ENCODE measurements around the gene APBA2.
"Not testable (repeated sequence)": the region's sequence is repeated elsewhere in the genome, so short reads cannot be mapped to it uniquely, and the experiment has no call there.

The APBA2 gene

GRCh38 chr15:29039466-29040369 is 153.9 kb downstream of the APBA2 start:
- H3K4me3 Mint-ChIP-seq: no peak overlapping the region
- ATAC-seq (replicated peaks) (no peak), DNase-seq (no peak)
- no peak overlapping the region for H3K27ac Mint-ChIP-seq
- H3K9me3 Mint-ChIP-seq: no peaks in the 10 kb centered on the region
- H3K36me3 Mint-ChIP-seq: no peaks in the 10 kb centered on the region
- H3K27me3 Mint-ChIP-seq: no peaks in the 10 kb centered on the region
- H3K4me1 Mint-ChIP-seq: no peaks in the 10 kb centered on the region

- no peak overlapping the region for H3K4me3 Mint-ChIP-seq
- H3K27ac Mint-ChIP-seq: no peak overlapping the region
- H3K27me3 Mint-ChIP-seq: no peaks in the 10 kb centered on the region
- ATAC-seq (replicated peaks) (no peak), DNase-seq (no peak)
- no peaks in the 10 kb centered on the region for H3K9me3 Mint-ChIP-seq
- no peaks in the 10 kb centered on the region for H3K36me3 Mint-ChIP-seq
- H3K4me1 Mint-ChIP-seq: no peaks in the 10 kb centered on the region
These were observed 154.6 kb downstream of the APBA2 start for GRCh38 chr15:29040370-29040751.

GRCh38 chr15:29043736-29044502 is 158.1 kb downstream of the APBA2 start:
- H3K36me3 Mint-ChIP-seq: no peaks in the 10 kb centered on the region
- DNase-seq (no peak), ATAC-seq (replicated peaks) (no peak)
- no peaks in the 10 kb centered on the region for H3K4me1 Mint-ChIP-seq
- peaks cover 0 to 2% of the 10 kb centered on the region in 2 donors for H3K9me3 Mint-ChIP-seq
- H3K4me3 Mint-ChIP-seq: no peak overlapping the region
- H3K27me3 Mint-ChIP-seq: peaks cover 0 to 5% of the 10 kb centered on the region in 2 donors
- H3K27ac Mint-ChIP-seq: no peak overlapping the region

GRCh38 chr15:29044503-29044901 is 158.7 kb downstream of the APBA2 start:
- Mint-ChIP-seq H3K27me3 (peaks cover 0 to 5% of the 10 kb centered on the region in 2 donors), H3K36me3 (no peaks in the 10 kb centered on the region), H3K4me1 (no peaks in the 10 kb centered on the region), H3K27ac (no peak overlapping the region), H3K9me3 (peaks cover 0 to 2% of the 10 kb centered on the region in 2 donors), H3K4me3 (no peak overlapping the region)
- DNase-seq (no peak), ATAC-seq (replicated peaks) (no peak)

GRCh38 chr15:29045161-29045560 is 159.4 kb downstream of the APBA2 start:
- not testable (repeated sequence) for DNase-seq; H3K9me3 Mint-ChIP-seq; H3K27ac Mint-ChIP-seq; H3K27me3 Mint-ChIP-seq; H3K36me3 Mint-ChIP-seq; ATAC-seq (replicated peaks); H3K4me1 Mint-ChIP-seq; H3K4me3 Mint-ChIP-seq

- ATAC-seq (replicated peaks) (no peak), DNase-seq (no peak)
- Mint-ChIP-seq H3K27me3 (peaks cover 0 to 5% of the 10 kb centered on the region in 2 donors), H3K27ac (no peak overlapping the region), H3K36me3 (no peaks in the 10 kb centered on the region), H3K9me3 (peaks cover 0 to 2% of the 10 kb centered on the region in 2 donors), H3K4me3 (no peak overlapping the region), H3K4me1 (no peaks in the 10 kb centered on the region)
These were observed 159.9 kb downstream of the APBA2 start for GRCh38 chr15:29045717-29046116.

- Mint-ChIP-seq H3K36me3 (no peaks in the 10 kb centered on the region), H3K27ac (no peak overlapping the region), H3K4me1 (no peaks in the 10 kb centered on the region), H3K4me3 (no peak overlapping the region), H3K9me3 (peaks cover 0 to 2% of the 10 kb centered on the region in 2 donors), H3K27me3 (peaks cover 0 to 5% of the 10 kb centered on the region in 2 donors)
- ATAC-seq (replicated peaks) (no peak), DNase-seq (no peak)
These were observed 160.6 kb downstream of the APBA2 start for GRCh38 chr15:29046281-29046810.

- DNase-seq (no peak), ATAC-seq (replicated peaks) (no peak)
- H3K27ac Mint-ChIP-seq: no peak overlapping the region
- peaks cover 0 to 2% of the 10 kb centered on the region in 2 donors for H3K9me3 Mint-ChIP-seq
- no peak overlapping the region for H3K4me3 Mint-ChIP-seq
- no peaks in the 10 kb centered on the region for H3K36me3 Mint-ChIP-seq
- H3K27me3 Mint-ChIP-seq: peaks cover 0 to 5% of the 10 kb centered on the region in 2 donors
- H3K4me1 Mint-ChIP-seq: no peaks in the 10 kb centered on the region
These were observed 161.2 kb downstream of the APBA2 start for GRCh38 chr15:29046977-29047376.

- Mint-ChIP-seq H3K4me3 (no peak overlapping the region), H3K9me3 (peaks cover 0 to 6% of the 10 kb centered on the region in 2 donors), H3K27ac (no peak overlapping the region), H3K36me3 (no peaks in the 10 kb centered on the region), H3K4me1 (no peaks in the 10 kb centered on the region), H3K27me3 (peaks cover 0 to 5% of the 10 kb centered on the region in 2 donors)
- DNase-seq (no peak), ATAC-seq (replicated peaks) (no peak)
These were observed 162.2 kb downstream of the APBA2 start for GRCh38 chr15:29048011-29048410.

GRCh38 chr15:29050870-29051269 is 165.1 kb downstream of the APBA2 start:
- Mint-ChIP-seq H3K27me3 (peaks cover 0 to 5% of the 10 kb centered on the region in 2 donors), H3K27ac (no peak overlapping the region), H3K4me1 (no peaks in the 10 kb centered on the region), H3K4me3 (no peak overlapping the region), H3K9me3 (peaks cover 0 to 7% of the 10 kb centered on the region in 2 donors), H3K36me3 (no peaks in the 10 kb centered on the region)
- ATAC-seq (replicated peaks) (no peak), DNase-seq (no peak)

GRCh38 chr15:29051422-29051821 is 165.6 kb downstream of the APBA2 start:
- peaks cover 0 to 5% of the 10 kb centered on the region in 2 donors for H3K27me3 Mint-ChIP-seq
- no peak overlapping the region for H3K27ac Mint-ChIP-seq
- no peak for ATAC-seq (replicated peaks)
- H3K4me1 Mint-ChIP-seq: no peaks in the 10 kb centered on the region
- H3K36me3 Mint-ChIP-seq: no peaks in the 10 kb centered on the region
- H3K4me3 Mint-ChIP-seq: no peak overlapping the region
- DNase-seq: no peak
- H3K9me3 Mint-ChIP-seq: peaks cover 0 to 7% of the 10 kb centered on the region in 2 donors

GRCh38 chr15:29053006-29053405 is 167.2 kb downstream of the APBA2 start:
- no peak overlapping the region for H3K4me3 Mint-ChIP-seq
- no peaks in the 10 kb centered on the region for H3K27me3 Mint-ChIP-seq
- H3K4me1 Mint-ChIP-seq: no peaks in the 10 kb centered on the region
- DNase-seq (no peak), ATAC-seq (replicated peaks) (no peak)
- peaks cover 0 to 7% of the 10 kb centered on the region in 2 donors for H3K9me3 Mint-ChIP-seq
- no peak overlapping the region for H3K27ac Mint-ChIP-seq
- H3K36me3 Mint-ChIP-seq: no peaks in the 10 kb centered on the region

GRCh38 chr15:29053661-29054131 is 167.9 kb downstream of the APBA2 start:
- Mint-ChIP-seq H3K27me3 (no peaks in the 10 kb centered on the region), H3K4me3 (no peak overlapping the region), H3K4me1 (no peaks in the 10 kb centered on the region), H3K27ac (no peak overlapping the region), H3K36me3 (no peaks in the 10 kb centered on the region), H3K9me3 (peaks cover 0 to 7% of the 10 kb centered on the region in 2 donors)
- ATAC-seq (replicated peaks): no peak
- DNase-seq: no peak

GRCh38 chr15:29054171-29055045 is 168.6 kb downstream of the APBA2 start:
- H3K36me3 Mint-ChIP-seq: no peaks in the 10 kb centered on the region
- H3K4me3 Mint-ChIP-seq: no peak overlapping the region
- no peaks in the 10 kb centered on the region for H3K27me3 Mint-ChIP-seq
- no peak overlapping the region for H3K27ac Mint-ChIP-seq
- DNase-seq: no peak
- H3K4me1 Mint-ChIP-seq: no peaks in the 10 kb centered on the region
- ATAC-seq (replicated peaks): peak in 1 of 2 donors; percentile 10
- peaks cover 0 to 8% of the 10 kb centered on the region in 2 donors for H3K9me3 Mint-ChIP-seq

All from stimulated activated naive B cell treated with anti-CD40 and anti-IgM and Interleukin-4, amounts not matched to agents 10 μg/mL and 1 μg/mL and 100 μg/mL, for 72 hours (primary cell).